Aorta (tissue), 5 donors: ENCODE results near the gene FAM217B. TPM values are rescaled to one million over a fixed set of nuclear protein-coding genes. Genes with fewer than 3 reads are reported as not detected.

Experiments
- ATAC-seq: fragments of 200-7000 bp; cut with Tn5 transposase; one replicate; pipeline ENCODE4 v1.9.1; 2022; ENCODE audit warnings: moderate library complexity; ENCODE audit not compliant: low FRiP score
- DNase-seq, 2 donors: peaks; one replicate each; pipeline ENCODE4 v3.0.0-alpha.2; 2020
- H3K27ac ChIP-seq, 2 donors: one replicate each; pipeline ENCODE4 v1.5.1; 2013; ENCODE audit warnings: low read length in 2 of 2, mild to moderate bottlenecking in 2 of 2, moderate library complexity in 2 of 2, control low read depth in 1 of 2, inconsistent platforms in 1 of 2, low read depth in 1 of 2
- H3K27me3 ChIP-seq, 2 donors: one replicate each; pipeline ENCODE4 v1.6.1; 2013; ENCODE audit warnings: control low read depth in 1 of 2, low read length in 1 of 2, mild to moderate bottlenecking in 1 of 2, moderate library complexity in 1 of 2; ENCODE audit not compliant: insufficient read depth in 2 of 2, control insufficient read depth in 1 of 2
- H3K36me3 ChIP-seq, 2 donors: one replicate each; pipeline ENCODE4 v1.6.1; 2013; ENCODE audit warnings: control low read depth in 1 of 2, low read length in 1 of 2, mild to moderate bottlenecking in 1 of 2; ENCODE audit not compliant: insufficient read depth in 2 of 2, control insufficient read depth in 1 of 2
- H3K4me1 ChIP-seq, 2 donors: one replicate each; pipeline ENCODE4 v1.6.1; 2013; ENCODE audit warnings: low read length in 2 of 2, control low read depth in 1 of 2, mild to moderate bottlenecking in 1 of 2, moderate library complexity in 1 of 2; ENCODE audit not compliant: insufficient read depth in 2 of 2, control insufficient read depth in 1 of 2
- H3K4me3 ChIP-seq, 2 donors: one replicate each; pipeline ENCODE4 v1.5.1; 2013; ENCODE audit warnings: low read length in 2 of 2, control low read depth in 1 of 2, mild to moderate bottlenecking in 1 of 2
- H3K9me3 ChIP-seq: one replicate; pipeline ENCODE4 v1.6.1; 2013; ENCODE audit warnings: mild to moderate bottlenecking, low read length; ENCODE audit not compliant: control insufficient read depth
- WGBS, 2 donors: extraction: QIAGEN DNeasy Blood & Tissue Kit; methylation state at CpG; one replicate each; pipeline ENCODE4 v1.1.7; 2013; 5-methylcytosine and 5-hydroxymethylcytosine counted together
- intact Hi-C, 2 donors: fragments of 100-400 bp; cut with DNase I; formaldehyde crosslinking; loops; one replicate each; pipeline versions ENCODE4 v1.14.2 to v1.15.0; 2022
- polyA plus RNA-seq, 2 donors: library from polyadenylated mRNA; stranded (reverse); fragments of 200-250 nt; gene quantifications; one replicate each; pipeline ENCODE4 v1.2.3, GENCODE V29; 2013
- total RNA-seq, 2 donors: library from RNA; stranded (reverse); fragmentation: NEBNext Ultra II Directional; extraction: Animal tissue kit (Norgen Biotek cat#: 25700); gene quantifications; one replicate each; pipeline ENCODE4 v1.2.1, GENCODE V29; 2021
- donor health status: healthy with polysubstance abuse.
- donor health status: Bipolar disorder and iron deficiency.
- donor health status: DM: no; HTN: no; CAD: no.
- donor health status: DM: no; HTN: no; CAD: no.
- donor health status: DM: yes; HTN: yes; CAD: no.

FAM217B gene
- total and polyA plus RNA-seq, 4 donors, result 5.4 to 16.6 (median 7.2) TPM

DNA sequence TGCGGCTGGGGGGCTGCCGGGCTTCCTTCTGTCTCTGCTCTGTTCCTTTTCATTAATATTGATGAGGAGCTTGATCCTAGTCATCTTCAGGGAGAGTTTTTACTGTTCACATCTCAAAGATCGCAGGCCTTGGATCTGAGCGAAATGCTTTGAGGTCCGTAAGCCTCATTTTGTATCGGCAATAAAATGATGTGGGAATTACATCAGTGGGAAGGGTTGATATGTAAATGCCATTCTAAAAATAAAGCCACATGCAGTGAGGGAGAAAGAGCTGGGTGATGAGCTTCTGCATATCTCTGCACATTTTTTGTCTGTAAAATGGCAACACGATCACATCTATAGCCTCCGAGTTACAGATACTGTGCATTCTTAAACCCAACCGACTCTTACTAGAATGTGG lies 42.9 kb downstream of the FAM217B start:
- no peak for DNase-seq
- Histone ChIP-seq H3K27me3 (no peaks in the 10 kb centered on the region), H3K4me3 (no peak overlapping the region), H3K36me3 (peaks cover 0 to 1% of the 10 kb centered on the region in 2 donors), H3K4me1 (no peaks in the 10 kb centered on the region), H3K9me3 (no peaks in the 10 kb centered on the region), H3K27ac (no peak overlapping the region)
- ATAC-seq, result no peak
- intact Hi-C loops, result no loop called here
- WGBS, 2 donors, result 87 to 90% methylated on average over 9 of the region's 9 CpGs

GRCh38 chr20:59984541-59984940 lies 44.4 kb downstream of the FAM217B start:
- ATAC-seq (no peak), DNase-seq (no peak)
- 75 to 77% methylated on average over 4 of the region's 4 CpGs for WGBS, 2 donors
- Histone ChIP-seq H3K4me3 (no peak overlapping the region), H3K27ac (no peak overlapping the region), H3K27me3 (no peaks in the 10 kb centered on the region), H3K4me1 (no peaks in the 10 kb centered on the region), H3K36me3 (peaks cover 0 to 1% of the 10 kb centered on the region in 2 donors), H3K9me3 (no peaks in the 10 kb centered on the region)
- intact Hi-C loops, result no loop called here

DNA sequence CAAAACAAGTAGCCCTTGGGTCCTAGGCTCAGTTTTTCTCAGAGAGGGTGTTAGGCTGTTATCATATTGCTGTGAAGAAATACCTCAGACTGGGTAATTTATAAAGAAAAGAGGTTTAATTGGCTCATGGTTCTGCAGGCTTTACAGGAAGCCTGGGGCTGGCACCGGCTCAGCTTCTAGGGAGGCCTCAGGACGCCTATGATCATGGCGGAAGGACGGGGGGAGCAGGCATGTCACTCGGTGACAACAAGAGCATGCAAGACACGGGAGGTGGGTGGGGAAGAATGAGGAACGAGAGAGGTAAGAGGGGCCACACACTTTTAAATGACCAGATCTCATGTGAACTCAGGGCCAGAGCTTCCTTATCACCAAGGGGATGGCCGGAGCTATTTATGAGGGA lies 45.0 kb downstream of the FAM217B start:
- Histone ChIP-seq H3K9me3 (no peaks in the 10 kb centered on the region), H3K36me3 (peaks cover 0 to 1% of the 10 kb centered on the region in 2 donors), H3K4me3 (no peak overlapping the region), H3K4me1 (no peaks in the 10 kb centered on the region), H3K27me3 (no peaks in the 10 kb centered on the region), H3K27ac (no peak overlapping the region)
- ATAC-seq (no peak), DNase-seq (no peak)
- WGBS, 2 donors, result 82 to 84% methylated on average over 8 of the region's 8 CpGs
- intact Hi-C loops, result no loop called here

- no peak overlapping the region for H3K4me3 ChIP-seq
- no peaks in the 10 kb centered on the region for H3K27me3 ChIP-seq
- no peaks in the 10 kb centered on the region for H3K9me3 ChIP-seq
- ATAC-seq, result no peak
- 80 to 94% methylated on average over 3 of the region's 3 CpGs for WGBS, 2 donors
- intact Hi-C loops, result no loop called here
- DNase-seq, result no peak
- H3K27ac ChIP-seq, result no peak overlapping the region
- peaks cover 0 to 1% of the 10 kb centered on the region in 2 donors for H3K36me3 ChIP-seq
- no peaks in the 10 kb centered on the region for H3K4me1 ChIP-seq
Observed at GRCh38 chr20:59985864-59986263, 45.7 kb downstream of the FAM217B start.

DNA sequence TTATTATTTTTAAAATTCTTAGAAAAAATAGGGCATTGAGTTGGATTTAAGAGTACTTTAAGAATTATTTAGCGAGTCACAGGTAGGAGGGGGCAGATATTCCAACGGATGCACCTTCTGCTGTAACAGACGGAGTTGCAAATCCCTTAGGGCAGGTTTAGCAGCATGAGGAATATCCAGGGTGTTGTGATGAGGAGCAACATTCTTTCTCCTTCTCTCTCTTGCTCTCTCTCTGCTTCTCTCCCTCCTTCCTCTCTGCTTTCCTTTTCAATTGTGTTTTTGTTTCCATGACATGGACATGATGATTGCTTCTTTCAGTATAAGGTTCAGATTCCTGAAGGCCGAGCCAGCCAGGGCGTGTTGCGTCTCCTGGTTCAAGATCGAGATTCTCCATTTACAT lies 46.9 kb downstream of the FAM217B start:
- H3K36me3 ChIP-seq, result peaks cover 0 to 1% of the 10 kb centered on the region in 2 donors
- DNase-seq, result no peak
- H3K4me1 ChIP-seq, result no peaks in the 10 kb centered on the region
- intact Hi-C loops, result no loop called here
- H3K4me3 ChIP-seq, result no peak overlapping the region
- no peaks in the 10 kb centered on the region for H3K27me3 ChIP-seq
- no peak overlapping the region for H3K27ac ChIP-seq
- H3K9me3 ChIP-seq, result no peaks in the 10 kb centered on the region
- 69 to 75% methylated on average over 7 of the region's 7 CpGs for WGBS, 2 donors
- ATAC-seq, result no peak

GRCh38 chr20:59988141-59988540 lies 48.0 kb downstream of the FAM217B start:
- WGBS, 2 donors, result 18 to 34% methylated on average over 5 of the region's 5 CpGs
- DNase-seq, result no peak
- Histone ChIP-seq H3K4me3 (no peak overlapping the region), H3K27me3 (no peaks in the 10 kb centered on the region), H3K27ac (no peak overlapping the region), H3K9me3 (no peaks in the 10 kb centered on the region), H3K4me1 (no peaks in the 10 kb centered on the region), H3K36me3 (no peaks in the 10 kb centered on the region)
- intact Hi-C loops, result no loop called here
- no peak for ATAC-seq

DNA sequence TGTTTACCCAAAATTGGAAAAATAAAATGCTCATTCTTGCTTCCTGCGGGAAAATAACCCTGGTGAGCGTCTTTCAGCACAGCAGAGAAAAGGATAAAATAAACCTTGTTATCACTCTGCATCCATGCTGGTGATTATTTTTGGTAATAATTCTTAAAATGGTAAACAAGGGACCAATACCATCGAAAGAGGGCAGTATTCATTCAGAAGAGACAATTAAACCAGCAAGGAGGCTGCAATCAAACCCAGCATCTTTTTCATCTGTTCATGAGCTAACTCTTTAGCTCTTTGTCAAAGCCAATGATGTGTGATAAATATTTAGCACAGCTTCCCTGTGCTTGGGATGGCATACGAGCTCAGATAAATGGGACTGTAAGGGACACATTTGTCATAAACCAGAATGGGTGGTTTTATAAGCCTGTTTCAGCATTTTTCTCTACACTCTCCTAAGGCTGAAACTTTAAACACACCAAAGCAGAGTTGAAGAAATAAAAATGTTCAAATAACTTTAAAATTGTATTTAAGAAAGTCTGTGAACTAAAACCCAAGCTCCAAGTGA lies 52.4 kb downstream of the FAM217B start:
- Histone ChIP-seq H3K4me1 (no peaks in the 10 kb centered on the region), H3K4me3 (no peak overlapping the region), H3K36me3 (no peaks in the 10 kb centered on the region), H3K9me3 (no peaks in the 10 kb centered on the region), H3K27me3 (peaks cover 0 to 1% of the 10 kb centered on the region in 2 donors), H3K27ac (no peak overlapping the region)
- ATAC-seq (no peak), DNase-seq (no peak)
- intact Hi-C loops, result no loop called here
- WGBS, 2 donors, result 59 to 63% methylated on average over 4 of the region's 4 CpGs

DNA sequence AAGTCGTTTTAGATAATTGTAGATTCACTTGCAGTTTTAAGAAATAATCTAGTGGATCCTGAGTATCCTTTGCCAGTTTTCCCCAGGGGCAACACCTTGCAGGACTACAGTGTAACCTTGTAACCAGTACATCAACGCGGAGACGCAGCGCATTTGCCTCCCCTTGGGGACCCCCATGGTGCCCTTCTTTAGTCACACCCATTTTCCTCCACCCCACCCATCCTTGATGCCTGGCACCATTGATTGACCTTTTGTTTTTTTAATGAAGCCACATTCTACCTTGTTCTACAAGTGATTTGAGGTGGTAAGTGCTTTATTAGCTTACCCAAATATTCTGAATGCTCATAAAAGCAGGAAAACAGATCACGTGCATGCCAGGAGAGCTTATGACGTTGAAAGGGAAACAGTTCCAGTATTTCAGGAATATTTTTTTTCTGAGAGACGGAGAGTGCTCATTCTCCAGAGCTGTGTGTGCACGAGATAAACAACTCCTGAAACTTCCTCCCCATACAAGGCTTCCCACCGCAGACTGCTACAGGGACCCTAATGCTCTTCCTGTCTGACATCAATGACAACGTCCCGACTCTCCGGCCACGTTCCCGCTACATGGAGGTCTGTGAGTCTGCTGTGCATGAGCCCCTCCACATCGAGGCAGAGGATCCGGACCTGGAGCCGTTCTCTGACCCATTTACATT lies 53.7 kb downstream of the FAM217B start:
- intact Hi-C loops, result no loop called here
- Histone ChIP-seq H3K36me3 (no peaks in the 10 kb centered on the region), H3K4me3 (no peak overlapping the region), H3K27ac (no peak overlapping the region), H3K9me3 (no peaks in the 10 kb centered on the region), H3K27me3 (peaks cover 0 to 1% of the 10 kb centered on the region in 2 donors), H3K4me1 (no peaks in the 10 kb centered on the region)
- no peak for ATAC-seq
- WGBS, 2 donors, result 14 to 20% methylated on average over 18 of the region's 18 CpGs
- no peak for DNase-seq

DNA sequence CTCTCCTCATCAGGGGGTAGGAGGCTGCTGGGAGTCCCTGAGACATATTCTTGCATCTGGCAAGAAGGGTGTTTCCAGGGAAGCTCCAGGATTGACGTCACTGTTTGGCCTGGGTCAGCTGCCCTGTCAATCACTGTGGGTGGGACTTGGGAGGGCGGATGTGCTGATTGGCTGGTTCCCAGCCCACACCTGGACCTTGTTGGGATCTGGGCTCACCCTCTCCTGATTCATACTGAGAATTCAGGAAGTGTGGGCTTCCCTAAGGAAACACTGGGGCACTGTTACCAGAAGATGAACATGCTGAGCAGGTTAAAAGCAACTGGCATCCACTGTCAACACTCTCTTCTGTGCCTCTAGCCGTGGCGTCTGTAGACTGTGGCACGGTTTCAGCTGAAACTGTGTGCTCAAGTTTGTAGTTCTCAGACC lies 54.5 kb downstream of the FAM217B start:
- ATAC-seq (no peak), DNase-seq (no peak)
- WGBS, 2 donors, result 30 to 41% methylated on average over 5 of the region's 5 CpGs
- H3K4me1 ChIP-seq, result no peaks in the 10 kb centered on the region
- H3K4me3 ChIP-seq, result no peak overlapping the region
- no peaks in the 10 kb centered on the region for H3K9me3 ChIP-seq
- peaks cover 0 to 1% of the 10 kb centered on the region in 2 donors for H3K27me3 ChIP-seq
- H3K27ac ChIP-seq, result no peak overlapping the region
- no peaks in the 10 kb centered on the region for H3K36me3 ChIP-seq
- intact Hi-C loops, result no loop called here
